Inferior parietal cortex (tissue), 1 donor: Measurements from ENCODE around the gene P3R3URF.

Experiments used
- DNase-seq: peaks from one replicate; pipeline ENCODE4 v3.0.0-alpha.2; 2016; ENCODE audit errors: extremely low spot score

Gene P3R3URF

GRCh38 chr1:46172321-46172720 lies 4.0 kb downstream of the P3R3URF start:
- DNase-seq, result no peak

GRCh38 chr1:46171871-46172270 lies 4.4 kb downstream of the P3R3URF start:
- DNase-seq, result no peak

- DNase-seq, result no peak
These were observed 4.9 kb downstream of the P3R3URF start for GRCh38 chr1:46171351-46171750.

- no peak for DNase-seq
These were observed 6.4 kb downstream of the P3R3URF start for GRCh38 chr1:46169811-46170454.

GRCh38 chr1:46168477-46168876 lies 7.8 kb downstream of the P3R3URF start:
- no peak for DNase-seq

GRCh38 chr1:46166521-46167462 lies 9.5 kb downstream of the P3R3URF start:
- DNase-seq, result no peak

GRCh38 chr1:46160212-46160611 lies 16.1 kb downstream of the P3R3URF start:
- no peak for DNase-seq

- DNase-seq, result no peak
These were observed 16.8 kb downstream of the P3R3URF start for GRCh38 chr1:46159516-46159915.

GRCh38 chr1:46158312-46159281 lies 17.7 kb downstream of the P3R3URF start:
- DNase-seq, result no peak

- no peak for DNase-seq
These were observed 18.4 kb downstream of the P3R3URF start for GRCh38 chr1:46157916-46158311.

GRCh38 chr1:46153732-46154131 lies 22.6 kb downstream of the P3R3URF start:
- DNase-seq, result no peak

GRCh38 chr1:46153228-46153627 lies 23.1 kb downstream of the P3R3URF start:
- DNase-seq, result no peak

- DNase-seq, result no peak
These were observed 24.3 kb downstream of the P3R3URF start for GRCh38 chr1:46152016-46152415.

GRCh38 chr1:46150085-46150484 lies 26.2 kb downstream of the P3R3URF start:
- no peak for DNase-seq

GRCh38 chr1:46148318-46148717 lies 28.0 kb downstream of the P3R3URF start:
- DNase-seq, result no peak

GRCh38 chr1:46137916-46138315 lies 38.4 kb downstream of the P3R3URF start:
- no peak for DNase-seq

GRCh38 chr1:46136711-46137110 lies 39.6 kb downstream of the P3R3URF start:
- DNase-seq, result no peak

- no peak for DNase-seq
These were observed 41.5 kb downstream of the P3R3URF start for GRCh38 chr1:46134660-46135331.

GRCh38 chr1:46133781-46134350 lies 42.4 kb downstream of the P3R3URF start:
- no peak for DNase-seq

GRCh38 chr1:46133181-46133658 lies 43.1 kb downstream of the P3R3URF start:
- no peak for DNase-seq
